Measurements from ENCODE around the gene ERFL.

ERFL gene

DNA sequence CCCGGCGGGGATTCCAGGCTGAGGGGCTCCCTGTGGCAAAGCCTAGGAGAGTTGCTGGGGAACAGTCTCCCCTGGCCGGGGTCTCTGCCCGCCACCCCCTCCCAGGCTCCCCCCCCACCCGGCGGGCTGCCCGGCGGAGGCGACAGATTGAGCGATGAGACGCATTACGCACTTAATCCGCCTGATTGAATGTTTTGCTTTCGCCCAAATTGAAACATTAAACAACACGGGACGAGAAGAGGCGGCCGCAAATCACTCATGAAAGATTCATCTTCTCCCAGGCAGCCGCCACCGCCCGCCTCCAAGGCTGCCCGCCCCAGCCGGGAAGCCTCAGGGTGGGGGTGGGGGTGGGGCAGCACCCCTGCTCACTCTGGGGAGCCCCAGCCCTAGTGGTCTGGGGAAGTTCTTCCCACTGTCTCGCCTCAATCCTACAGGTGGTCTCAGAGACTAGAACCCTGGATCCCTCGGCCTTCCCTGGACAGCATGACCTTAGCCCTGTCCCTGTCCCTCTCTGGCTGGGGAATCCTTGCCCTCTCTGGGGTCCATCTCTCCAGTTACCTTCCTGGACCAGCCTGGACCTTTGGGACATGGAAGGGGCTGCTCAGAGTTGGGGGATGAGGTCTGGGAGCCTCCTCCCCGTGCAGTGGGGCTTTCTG lies 7.6 kb upstream of the ERFL start (continued):
- TF ChIP-seq, protein P1, sequence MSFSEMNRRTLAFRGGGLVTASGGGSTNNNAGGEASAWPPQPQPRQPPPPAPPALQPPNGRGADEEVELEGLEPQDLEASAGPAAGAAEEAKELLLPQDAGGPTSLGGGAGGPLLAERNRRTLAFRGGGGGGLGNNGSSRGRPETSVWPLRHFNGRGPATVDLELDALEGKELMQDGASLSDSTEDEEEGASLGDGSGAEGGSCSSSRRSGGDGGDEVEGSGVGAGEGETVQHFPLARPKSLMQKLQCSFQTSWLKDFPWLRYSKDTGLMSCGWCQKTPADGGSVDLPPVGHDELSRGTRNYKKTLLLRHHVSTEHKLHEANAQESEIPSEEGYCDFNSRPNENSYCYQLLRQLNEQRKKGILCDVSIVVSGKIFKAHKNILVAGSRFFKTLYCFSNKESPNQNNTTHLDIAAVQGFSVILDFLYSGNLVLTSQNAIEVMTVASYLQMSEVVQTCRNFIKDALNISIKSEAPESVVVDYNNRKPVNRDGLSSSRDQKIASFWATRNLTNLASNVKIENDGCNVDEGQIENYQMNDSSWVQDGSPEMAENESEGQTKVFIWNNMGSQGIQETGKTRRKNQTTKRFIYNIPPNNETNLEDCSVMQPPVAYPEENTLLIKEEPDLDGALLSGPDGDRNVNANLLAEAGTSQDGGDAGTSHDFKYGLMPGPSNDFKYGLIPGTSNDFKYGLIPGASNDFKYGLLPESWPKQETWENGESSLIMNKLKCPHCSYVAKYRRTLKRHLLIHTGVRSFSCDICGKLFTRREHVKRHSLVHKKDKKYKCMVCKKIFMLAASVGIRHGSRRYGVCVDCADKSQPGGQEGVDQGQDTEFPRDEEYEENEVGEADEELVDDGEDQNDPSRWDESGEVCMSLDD (tag by site-specific recombination; IDR thresholded peaks at IDR 0.05) = 0 out of 2 replicates have a peak, but pooled peaks have one; percentile 55
- no peak for TF ChIP-seq ZNF37A (tag by site-specific recombination; IDR thresholded peaks at IDR 0.05)
- TF ChIP-seq GLIS2 (tag by site-specific recombination; IDR thresholded peaks at IDR 0.05) = peak; percentile 20; the same call in 1 of the 2 replicates
- peak; percentile 90 for TF ChIP-seq EGR2 (tag by site-specific recombination; IDR thresholded peaks at IDR 0.05; ENCODE audit: low read depth)
- peak; percentile 56 for TF ChIP-seq KLF17 (tag by site-specific recombination; IDR thresholded peaks at IDR 0.05)
- peak; percentile 88 for TF ChIP-seq ZFHX2 (tag by site-specific recombination; conservative IDR thresholded peaks at IDR 0.05)
- TF ChIP-seq SP2 (tag by site-specific recombination; IDR thresholded peaks at IDR 0.05) = peak; percentile 30; the same call in 1 of the 2 replicates
- 0 out of 2 replicates have a peak, but pooled peaks have one; percentile 21 for TF ChIP-seq SP3 (tag by site-specific recombination; IDR thresholded peaks at IDR 0.05)

GRCh38 chr19:41934849-41935374 lies 6.7 kb upstream of the ERFL start:
- Histone ChIP-seq H3K27ac (ENCODE audit: extremely low read depth, low read depth, low read length) (no peak overlapping the region), H3K4me1 (ENCODE audit: control insufficient read depth, insufficient read depth, low read length) (peaks cover 7% of the 10 kb centered on the region), H3K9me3 (ENCODE audit: control insufficient read depth, insufficient read depth, low read depth, low read length) (no peaks in the 10 kb centered on the region), H3K36me3 (ENCODE audit: control insufficient read depth in 2 of 2, insufficient read depth in 1 of 2, low read length in 2 of 2) (no peaks in the 10 kb centered on the region), H3K4me3 (ENCODE audit: low read depth, low read length) (no peak overlapping the region)
- ChIA-PET CTCF (interaction anchor here (0.6 to 3.5 kb wide), 14 partner anchors 10 to 205 kb away, joined by 3 to 22 read pairs (median 4); no protein-coding TSS in a partner anchor), POLR2A (interaction anchor here (1.2 kb wide), 1 partner anchor 62 kb away, joined by 3 read pairs; no protein-coding TSS in a partner anchor)
- TF ChIP-seq ZNF555 (tag by site-specific recombination; conservative IDR thresholded peaks at IDR 0.05) = no peak
- no peak for TF ChIP-seq SETDB1 (IDR thresholded peaks at IDR 0.05; ENCODE audit: insufficient read length, low read length)
- TF ChIP-seq ZNF350 (tag by site-specific recombination; IDR thresholded peaks at IDR 0.05) = no peak
- TF ChIP-seq ZNF121 (tag by site-specific recombination; IDR thresholded peaks at IDR 0.05) = no peak
- TF ChIP-seq, protein P2, sequence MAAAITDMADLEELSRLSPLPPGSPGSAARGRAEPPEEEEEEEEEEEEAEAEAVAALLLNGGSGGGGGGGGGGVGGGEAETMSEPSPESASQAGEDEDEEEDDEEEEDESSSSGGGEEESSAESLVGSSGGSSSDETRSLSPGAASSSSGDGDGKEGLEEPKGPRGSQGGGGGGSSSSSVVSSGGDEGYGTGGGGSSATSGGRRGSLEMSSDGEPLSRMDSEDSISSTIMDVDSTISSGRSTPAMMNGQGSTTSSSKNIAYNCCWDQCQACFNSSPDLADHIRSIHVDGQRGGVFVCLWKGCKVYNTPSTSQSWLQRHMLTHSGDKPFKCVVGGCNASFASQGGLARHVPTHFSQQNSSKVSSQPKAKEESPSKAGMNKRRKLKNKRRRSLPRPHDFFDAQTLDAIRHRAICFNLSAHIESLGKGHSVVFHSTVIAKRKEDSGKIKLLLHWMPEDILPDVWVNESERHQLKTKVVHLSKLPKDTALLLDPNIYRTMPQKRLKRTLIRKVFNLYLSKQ (tag by site-specific recombination; IDR thresholded peaks at IDR 0.05; ENCODE audit: borderline replicate concordance) = no peak
- TF ChIP-seq BCL11A (tag by site-specific recombination; IDR thresholded peaks at IDR 0.05; ENCODE audit: low read depth) = peak; percentile 66; the same call in 1 of the 2 replicates
- no peak for TF ChIP-seq ZNF837 (tag by site-specific recombination; IDR thresholded peaks at IDR 0.05)
- no peak for TF ChIP-seq HOXC10 (CRISPR knock-in tag; IDR thresholded peaks at IDR 0.05)
- TF ChIP-seq CTCF (tag by site-specific recombination; IDR thresholded peaks at IDR 0.05) = peak; percentile 96
- no peak for TF ChIP-seq ZNF112 (tag by site-specific recombination; IDR thresholded peaks at IDR 0.05)
- no peak for TF ChIP-seq ZNF548 (tag by site-specific recombination; IDR thresholded peaks at IDR 0.05)
- TF ChIP-seq, protein P3, sequence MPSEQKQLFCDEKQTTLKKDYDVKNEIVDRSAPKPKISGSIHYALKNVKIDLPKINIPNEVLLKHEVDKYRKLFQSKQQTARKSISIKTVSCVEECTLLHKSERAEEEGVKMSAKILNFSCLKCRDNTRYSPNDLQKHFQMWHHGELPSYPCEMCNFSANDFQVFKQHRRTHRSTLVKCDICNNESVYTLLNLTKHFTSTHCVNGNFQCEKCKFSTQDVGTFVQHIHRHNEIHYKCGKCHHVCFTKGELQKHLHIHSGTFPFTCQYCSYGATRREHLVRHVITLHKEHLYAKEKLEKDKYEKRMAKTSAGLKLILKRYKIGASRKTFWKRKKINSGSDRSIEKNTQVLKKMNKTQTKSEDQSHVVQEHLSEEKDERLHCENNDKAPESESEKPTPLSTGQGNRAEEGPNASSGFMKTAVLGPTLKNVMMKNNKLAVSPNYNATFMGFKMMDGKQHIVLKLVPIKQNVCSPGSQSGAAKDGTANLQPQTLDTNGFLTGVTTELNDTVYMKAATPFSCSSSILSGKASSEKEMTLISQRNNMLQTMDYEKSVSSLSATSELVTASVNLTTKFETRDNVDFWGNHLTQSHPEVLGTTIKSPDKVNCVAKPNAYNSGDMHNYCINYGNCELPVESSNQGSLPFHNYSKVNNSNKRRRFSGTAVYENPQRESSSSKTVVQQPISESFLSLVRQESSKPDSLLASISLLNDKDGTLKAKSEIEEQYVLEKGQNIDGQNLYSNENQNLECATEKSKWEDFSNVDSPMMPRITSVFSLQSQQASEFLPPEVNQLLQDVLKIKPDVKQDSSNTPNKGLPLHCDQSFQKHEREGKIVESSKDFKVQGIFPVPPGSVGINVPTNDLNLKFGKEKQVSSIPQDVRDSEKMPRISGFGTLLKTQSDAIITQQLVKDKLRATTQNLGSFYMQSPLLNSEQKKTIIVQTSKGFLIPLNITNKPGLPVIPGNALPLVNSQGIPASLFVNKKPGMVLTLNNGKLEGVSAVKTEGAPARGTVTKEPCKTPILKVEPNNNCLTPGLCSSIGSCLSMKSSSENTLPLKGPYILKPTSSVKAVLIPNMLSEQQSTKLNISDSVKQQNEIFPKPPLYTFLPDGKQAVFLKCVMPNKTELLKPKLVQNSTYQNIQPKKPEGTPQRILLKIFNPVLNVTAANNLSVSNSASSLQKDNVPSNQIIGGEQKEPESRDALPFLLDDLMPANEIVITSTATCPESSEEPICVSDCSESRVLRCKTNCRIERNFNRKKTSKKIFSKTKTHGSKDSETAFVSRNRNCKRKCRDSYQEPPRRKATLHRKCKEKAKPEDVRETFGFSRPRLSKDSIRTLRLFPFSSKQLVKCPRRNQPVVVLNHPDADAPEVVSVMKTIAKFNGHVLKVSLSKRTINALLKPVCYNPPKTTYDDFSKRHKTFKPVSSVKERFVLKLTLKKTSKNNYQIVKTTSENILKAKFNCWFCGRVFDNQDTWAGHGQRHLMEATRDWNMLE (tag by site-specific recombination; conservative IDR thresholded peaks at IDR 0.05; ENCODE audit: low read depth) = no peak
- no peak for TF ChIP-seq ZNF248 (tag by site-specific recombination; IDR thresholded peaks at IDR 0.05)
- TF ChIP-seq BCL11B (tag by site-specific recombination; IDR thresholded peaks at IDR 0.05; ENCODE audit: low read depth) = peak; percentile 93
